Measurements from ENCODE around the gene CNTLN.
"Not testable (repeated sequence)": the region's sequence is repeated elsewhere in the genome, so short reads cannot be mapped to it uniquely, and the experiment has no call there.

The CNTLN gene

DNA sequence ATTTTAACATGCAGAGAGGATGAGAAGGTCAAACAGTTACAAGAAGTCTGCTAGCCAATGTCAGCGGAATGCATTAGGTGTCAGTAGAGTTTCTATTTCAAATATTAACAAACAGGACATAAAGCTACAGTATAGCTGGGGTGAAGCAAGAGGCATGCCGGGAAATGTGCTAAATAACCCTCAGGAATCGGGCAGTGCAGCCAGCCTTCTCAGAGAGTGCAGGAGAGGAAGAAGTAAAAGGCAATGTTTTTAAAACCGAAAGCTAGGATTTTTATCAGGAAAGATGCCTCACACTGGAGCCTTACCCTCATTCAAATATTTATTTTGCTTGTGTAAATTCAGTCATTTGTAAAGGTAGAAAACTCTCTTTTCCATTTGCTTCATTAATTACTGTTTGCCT is 384.9 kb downstream of the CNTLN start:
- DNase-seq, result no peak

- no peak for DNase-seq
These were observed 385.6 kb downstream of the CNTLN start for GRCh38 chr9:17520268-17521064.

DNA sequence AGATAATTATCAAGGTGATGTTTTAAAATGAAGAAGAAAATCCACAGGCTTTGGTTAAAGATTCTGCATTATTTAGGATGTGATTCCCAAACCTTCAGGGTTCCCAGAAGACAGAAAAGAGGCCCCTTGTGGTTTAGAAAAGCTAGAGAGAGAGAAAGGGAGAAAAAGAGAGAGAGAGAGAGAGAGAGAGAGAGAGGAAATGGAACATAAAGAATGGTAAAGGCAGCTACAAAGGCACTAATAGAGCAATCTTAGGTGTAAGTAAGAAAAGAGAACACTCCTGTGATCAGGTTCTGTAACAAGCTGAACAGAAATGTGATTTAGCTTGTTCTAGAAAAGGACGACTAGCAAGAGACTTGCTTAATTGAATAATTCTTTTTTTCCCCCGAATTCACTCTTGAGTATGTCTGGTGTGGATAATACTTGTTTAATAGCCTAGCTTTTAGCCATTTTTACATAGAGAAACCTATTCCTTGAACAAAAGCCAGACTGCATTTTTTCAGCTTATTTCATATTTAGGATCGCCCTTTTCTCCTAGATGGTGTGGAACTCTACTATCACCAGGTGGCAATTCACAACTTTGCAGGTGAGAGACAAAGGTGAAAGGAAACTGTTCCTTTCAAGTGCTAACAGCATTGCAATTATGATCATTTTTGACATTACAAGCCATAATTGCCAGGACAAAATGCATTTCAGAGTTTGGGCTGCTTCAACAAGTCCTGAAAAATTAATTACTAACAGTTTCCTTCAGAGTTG is 386.4 kb downstream of the CNTLN start:
- no peak for DNase-seq

DNA sequence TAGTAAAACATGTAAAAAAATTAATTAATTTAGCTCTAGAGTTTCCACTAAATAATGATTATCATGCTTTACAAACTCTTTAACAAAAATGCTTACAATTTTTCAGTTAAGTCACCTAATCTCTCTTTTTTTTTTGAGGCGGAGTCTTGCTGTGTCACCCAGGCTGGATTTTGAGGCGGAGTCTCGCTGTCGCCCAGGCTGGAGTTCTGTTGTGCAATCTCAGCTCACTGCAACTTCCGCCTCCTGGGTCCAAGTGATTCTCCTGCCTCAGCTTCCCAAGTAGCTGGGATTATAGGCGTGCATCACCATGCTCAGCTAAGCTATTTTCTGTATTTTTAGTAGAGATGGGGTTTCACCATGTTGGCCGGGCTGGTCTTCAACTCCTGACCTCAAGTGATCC is 391.9 kb downstream of the CNTLN start:
- not testable (repeated sequence) for DNase-seq

DNA sequence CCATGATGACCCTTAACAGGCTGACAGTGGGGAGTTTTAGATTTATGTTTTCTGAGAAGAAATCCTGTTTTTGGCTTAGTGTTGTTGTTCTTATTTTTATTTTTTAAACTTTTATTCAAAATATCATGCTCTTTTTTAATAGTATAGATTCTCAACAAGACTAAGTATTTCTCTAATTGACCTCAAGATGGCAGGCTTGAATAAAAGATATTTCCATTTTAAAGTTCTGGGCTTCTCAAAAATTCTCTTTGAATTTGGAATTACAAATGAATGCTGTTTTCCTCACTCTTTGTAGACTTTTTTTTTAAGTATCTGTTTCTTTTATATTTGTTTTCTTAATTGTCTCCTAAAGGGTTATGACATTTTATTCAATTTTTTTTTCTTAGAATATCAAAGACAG is 394.0 kb downstream of the CNTLN start:
- no peak for DNase-seq

DNA sequence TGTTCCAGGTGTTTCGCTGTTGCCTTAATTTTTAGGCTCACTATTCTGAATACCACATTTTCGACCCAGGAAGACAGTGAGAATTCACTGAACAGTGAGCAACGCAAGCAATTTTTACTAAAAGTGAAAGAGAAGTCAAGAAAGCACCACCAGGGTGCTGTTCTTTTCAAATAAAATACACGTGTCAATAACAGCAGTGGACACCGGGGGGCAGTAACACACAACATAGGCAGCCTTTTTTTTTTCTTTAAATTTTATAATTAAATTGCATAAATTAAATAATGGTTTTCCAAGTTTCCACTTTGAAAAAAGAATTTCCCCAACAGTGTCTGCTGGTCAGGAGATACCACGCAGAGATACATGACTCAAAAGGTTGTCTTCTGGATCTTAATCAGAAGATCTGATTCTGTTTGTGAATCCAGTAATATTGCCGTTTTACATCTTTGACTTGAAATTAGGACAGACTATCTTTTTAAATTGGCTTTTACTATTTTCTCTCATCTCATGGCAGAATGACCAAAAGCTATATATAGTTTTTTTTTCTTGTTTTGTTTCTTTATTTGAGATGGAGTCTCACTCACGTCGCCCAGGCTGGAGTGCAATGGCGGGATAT is 396.9 kb downstream of the CNTLN start:
- DNase-seq, result no peak

- DNase-seq, result no peak
These were observed 397.6 kb downstream of the CNTLN start for GRCh38 chr9:17532461-17532860.

DNA sequence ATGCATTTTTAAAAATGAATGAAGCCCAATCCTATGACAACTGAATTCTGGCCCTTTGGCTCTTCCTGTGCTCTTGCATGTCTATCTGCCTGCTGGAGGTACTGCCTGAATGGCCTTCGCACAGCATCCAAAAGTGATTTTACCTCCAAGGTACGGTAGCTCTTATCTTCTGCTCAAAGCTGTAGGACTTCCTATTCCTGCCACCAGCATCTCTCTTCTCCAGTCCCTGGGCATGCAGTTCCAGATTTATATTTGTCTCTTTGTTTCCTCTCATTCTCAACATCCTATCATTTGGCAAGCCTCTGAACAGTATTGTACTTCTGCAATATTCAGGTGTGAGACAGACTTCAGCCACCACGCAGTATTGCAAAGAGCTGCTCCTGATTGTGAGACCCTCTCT is 400.3 kb downstream of the CNTLN start:
- DNase-seq, result no peak

DNA sequence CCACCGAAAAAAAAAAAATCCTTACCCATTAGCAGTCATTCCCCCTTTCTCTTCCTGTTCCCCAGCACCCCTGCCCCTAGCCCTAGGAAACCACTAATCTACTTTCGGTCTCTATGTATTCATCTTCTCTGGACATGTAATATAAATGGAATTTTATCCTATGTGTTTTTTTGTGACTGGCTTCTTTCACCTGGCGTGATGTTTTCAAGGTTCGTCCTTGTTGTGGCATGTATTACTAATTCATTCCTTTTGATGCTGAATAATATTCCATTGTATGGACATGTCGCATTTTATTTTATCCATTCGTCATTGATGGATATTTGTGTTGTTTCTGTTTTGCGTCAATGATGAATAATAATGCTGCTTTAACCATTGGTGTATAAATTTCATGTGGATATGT is 401.2 kb downstream of the CNTLN start:
- DNase-seq, result no peak

DNA sequence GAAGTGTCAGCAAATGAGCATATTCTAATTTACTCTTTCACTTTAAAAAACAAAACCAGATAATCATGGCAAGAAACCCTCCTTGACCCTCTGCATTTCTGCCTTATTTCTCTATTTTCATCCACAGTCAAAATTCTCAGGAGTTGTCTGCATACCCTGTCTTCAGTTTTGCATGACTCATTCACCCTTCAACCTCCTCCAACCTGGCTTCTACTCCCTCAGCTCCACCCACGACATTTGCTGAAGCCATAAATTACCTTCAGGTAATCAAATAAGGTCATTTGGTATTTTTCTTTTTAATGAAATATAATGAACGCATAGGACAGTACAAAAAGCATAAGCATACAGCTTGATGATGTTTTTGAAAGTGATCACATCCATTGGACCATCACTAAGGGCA is 416.2 kb downstream of the CNTLN start:
- no peak for DNase-seq
